Fibroblast of lung (primary cell): ENCODE results near the gene CTDP1.

Experiments used
- CTCF ChIP-seq, 2 donors: IDR thresholded peaks in 1 of 2; conservative IDR thresholded peaks in 1 of 2; 1 replicate in 1 of 2; 2 replicates in 1 of 2; pipeline ENCODE4 v1.5.1; 2011 to 2012; ENCODE audit warnings: low read length in 2 of 2, control low read depth in 1 of 2, inconsistent platforms in 1 of 2, low read depth in 1 of 2, mild to moderate bottlenecking in 1 of 2
- EZH2 ChIP-seq: IDR thresholded peaks from 2 replicates; pipeline ENCODE4 v1.5.1; 2012; ENCODE audit warnings: low read length, control low read depth, mild to moderate bottlenecking; ENCODE audit errors: missing control alignments

- TF ChIP-seq CTCF (conservative IDR thresholded peaks at IDR 0.05 in 1 of 2, IDR thresholded peaks at IDR 0.05 in 1 of 2; ENCODE audit: low read depth in 1 of 2, low read length in 2 of 2), result no peak
- TF ChIP-seq EZH2, result peak; percentile 93
Measured at GRCh38 chr18:79797518-79798345, 118.1 kb downstream of the CTDP1 start, which contains the start of gene KCNG2.
